Activated CD4-positive, alpha-beta T cell treated with anti-CD3 and anti-CD28 coated beads for 24 hours (primary cell): ENCODE results near the gene TTLL12.

Experiments
- DNase-seq, 2 donors: peaks; one replicate each; pipeline ENCODE4 v3.0.0-alpha.2; 2020; ENCODE audit warnings: low read depth in 2 of 2

TTLL12 gene

GRCh38 chr22:43172191-43172590, 14.7 kb downstream of the TTLL12 start:
- DNase-seq = no peak

- no peak for DNase-seq
Observed at GRCh38 chr22:43171607-43172006, 15.3 kb downstream of the TTLL12 start.

GRCh38 chr22:43171019-43171491, 15.9 kb downstream of the TTLL12 start:
- no peak for DNase-seq

GRCh38 chr22:43170131-43170480, 16.8 kb downstream of the TTLL12 start:
- no peak for DNase-seq

- DNase-seq = no peak
Observed at GRCh38 chr22:43169310-43170130, 17.4 kb downstream of the TTLL12 start.

GRCh38 chr22:43168471-43169309, 18.2 kb downstream of the TTLL12 start:
- DNase-seq = no peak

- DNase-seq = no peak
Observed at GRCh38 chr22:43167001-43167589, 19.8 kb downstream of the TTLL12 start.

- DNase-seq = no peak
Observed at GRCh38 chr22:43166132-43166930, 20.6 kb downstream of the TTLL12 start.

GRCh38 chr22:43164636-43165035, 22.3 kb downstream of the TTLL12 start:
- no peak for DNase-seq

GRCh38 chr22:43163241-43163795, 23.6 kb downstream of the TTLL12 start:
- no peak for DNase-seq

- DNase-seq = no peak
Observed at GRCh38 chr22:43162412-43163150, 24.4 kb downstream of the TTLL12 start.

- no peak for DNase-seq
Observed at GRCh38 chr22:43160497-43161126, 26.3 kb downstream of the TTLL12 start.

GRCh38 chr22:43159484-43160178, 27.3 kb downstream of the TTLL12 start:
- no peak for DNase-seq

GRCh38 chr22:43158778-43159483, 28.0 kb downstream of the TTLL12 start:
- DNase-seq = no peak

GRCh38 chr22:43157874-43158546, 28.9 kb downstream of the TTLL12 start:
- DNase-seq = no peak

GRCh38 chr22:43156413-43156812, 30.5 kb downstream of the TTLL12 start:
- no peak for DNase-seq

- no peak for DNase-seq
Observed at GRCh38 chr22:43155789-43156188, 31.1 kb downstream of the TTLL12 start.

GRCh38 chr22:43154887-43155536, 31.9 kb downstream of the TTLL12 start:
- no peak for DNase-seq
